HepG2 (cell line): ENCODE results near the gene RDH12. TPM values are rescaled to one million over a fixed set of nuclear protein-coding genes. Genes with fewer than 3 reads are reported as not detected.

Experiments used
- ATAC-seq: fragments of 200-7000 bp; cut with Tn5 transposase; 3 replicates; pipeline ENCODE4 v1.9.1; 2020; ENCODE audit warnings: mild to moderate bottlenecking, moderate library complexity
- BruUV-seq: library from RNA; stranded (reverse); fragments of 400-500 nt; replicated peaks from 2 replicates; lab custom pipeline; 2021; lab: Mats Ljungman, UMichigan
- CTCF ChIA-PET: fragments of 300-600 bp; formaldehyde crosslinking; extraction: SDS; loops from one replicate; lab custom pipeline; 2021; ENCODE audit warnings: low total read pairs, inconsistent platforms, low intra/inter-chr PET ratio; lab: Yijun Ruan, JAX
- POLR2A ChIA-PET: fragments of 350-600 bp; sonication (Branson Sonifier 250); formaldehyde crosslinking; loops from one replicate; lab custom pipeline; 2020; ENCODE audit warnings: antibody characterized with exemption, inconsistent platforms; lab: Yijun Ruan, JAX
- DNase-seq: peaks from one replicate; pipeline ENCODE4 v3.0.0-alpha.2; 2015; ENCODE audit warnings: low spot score
- FAIRE-seq: peaks from 3 replicates; lab custom pipeline; 2011; peaks lifted over from hg19 to GRCh38; lab: Jason Lieb, UNC
- H2AFZ ChIP-seq: one replicate; pipeline ENCODE4 v1.6.1; 2011; ENCODE audit warnings: low read length, inconsistent platforms
- H3K27ac ChIP-seq: fragments of 300-600 bp; 3 replicates; pipeline ENCODE4 v1.8.0; 2011; ENCODE audit warnings: mixed run types, mild to moderate bottlenecking, mixed read lengths, low read length, inconsistent platforms; ENCODE audit not compliant: insufficient read depth; ENCODE audit errors: extremely low read length
- H3K27me3 ChIP-seq, 2 experiments: fragments of 200-600 bp in 1 of 2; 2 replicates in 1 of 2; 3 replicates in 1 of 2; pipeline versions ENCODE4 v1.6.0 to v1.8.0; 2011; ENCODE audit warnings: low read length in 2 of 2, mild to moderate bottlenecking in 2 of 2, moderate library complexity in 2 of 2, inconsistent platforms in 1 of 2; ENCODE audit not compliant: insufficient read depth in 2 of 2, control insufficient read depth in 1 of 2
- H3K36me3 ChIP-seq, 2 experiments: fragments of 200-600 bp in 1 of 2; replicated peaks in 1 of 2; 2 replicates in 1 of 2; 3 replicates in 1 of 2; pipeline versions ENCODE4 v1.5.1 to v1.8.0; 2011; ENCODE audit warnings: low read length in 2 of 2, inconsistent platforms in 1 of 2; ENCODE audit not compliant: insufficient read depth in 2 of 2, control insufficient read depth in 1 of 2
- H3K4me1 ChIP-seq: 2 replicates; pipeline ENCODE4 v1.5.1; 2012; ENCODE audit warnings: low read length, inconsistent platforms; ENCODE audit not compliant: insufficient read depth
- H3K4me2 ChIP-seq: 2 replicates; pipeline ENCODE4 v1.6.0; 2011; ENCODE audit warnings: low read depth, low read length, inconsistent platforms
- H3K4me3 ChIP-seq, 3 experiments: fragments of 200-600 bp in 1 of 3; sonication (generic), shearing (Covaris generic) in 1 of 3; replicated peaks in 1 of 3; 2 replicates each; pipeline ENCODE4 v1.5.1; 2011 to 2016; ENCODE audit warnings: low read length in 3 of 3, inconsistent platforms in 2 of 3, low read depth in 2 of 3, mild to moderate bottlenecking in 2 of 3, control low read depth in 1 of 3, mixed read lengths in 1 of 3; ENCODE audit not compliant: insufficient read depth in 1 of 3
- H3K79me2 ChIP-seq: one replicate; pipeline ENCODE4 v1.6.1; 2011; ENCODE audit warnings: low read length, inconsistent platforms; ENCODE audit not compliant: insufficient read depth
- H3K9ac ChIP-seq: 2 replicates; pipeline ENCODE4 v1.6.0; 2011; ENCODE audit warnings: mild to moderate bottlenecking, low read depth, low read length, inconsistent platforms; ENCODE audit not compliant: insufficient read depth
- H3K9me3 ChIP-seq: 2 replicates; pipeline ENCODE4 v1.5.1; 2012; ENCODE audit warnings: mild to moderate bottlenecking, low read length
- H4K20me1 ChIP-seq: 2 replicates; pipeline ENCODE4 v1.6.0; 2011; ENCODE audit warnings: inconsistent platforms, mild to moderate bottlenecking, low read length, moderate library complexity; ENCODE audit not compliant: insufficient read depth
- CAMTA2 ChIP-seq: sonication (generic); formaldehyde crosslinking; IDR thresholded peaks from 2 replicates; pipeline ENCODE4 v1.4.0; 2020; ENCODE audit warnings: mild to moderate bottlenecking, missing genetic modification reagents, borderline replicate concordance
- NR1H2 ChIP-seq: sonication (generic); formaldehyde crosslinking; IDR thresholded peaks from 2 replicates; pipeline ENCODE4 v1.8.1; 2022; ENCODE audit warnings: low read depth, missing genetic modification reagents, borderline replicate concordance
- RAD21 ChIP-seq: fragments of 450-650 bp; formaldehyde crosslinking; IDR thresholded peaks from 2 replicates; pipeline ENCODE4 v1.5.0; 2020; ENCODE audit warnings: mild to moderate bottlenecking
- ZMAT3 ChIP-seq: sonication (generic); formaldehyde crosslinking; conservative IDR thresholded peaks from 2 replicates; pipeline ENCODE4 v1.7.0; 2021; ENCODE audit warnings: missing genetic modification reagents
- ZNF124 ChIP-seq: sonication (generic); formaldehyde crosslinking; IDR thresholded peaks from 2 replicates; pipeline ENCODE4 v1.4.0; 2020; ENCODE audit warnings: missing genetic modification reagents
- ZNF317 ChIP-seq: sonication (generic); formaldehyde crosslinking; IDR thresholded peaks from 2 replicates; pipeline ENCODE4 v1.5.0; 2020; ENCODE audit warnings: mild to moderate bottlenecking, missing genetic modification reagents
- ZNF350 ChIP-seq: sonication (generic); formaldehyde crosslinking; IDR thresholded peaks from 2 replicates; pipeline ENCODE4 v1.4.0; 2020; ENCODE audit warnings: mild to moderate bottlenecking, low read depth, missing genetic modification reagents, borderline replicate concordance
- WGBS: methylation state at CpG from one replicate; pipeline ENCODE4 v1.1.6; 2017; ENCODE audit warnings: low lambda C conversion rate; 5-methylcytosine and 5-hydroxymethylcytosine counted together
- in situ Hi-C: cut with HindIII; loops from 2 replicates; pipeline ENCODE4 v1.10.0; 2017; ENCODE audit warnings: low pct_unique_long_range_greater_than_20kb; ENCODE audit not compliant: extremely low pct_ligation_motif_present
- intact Hi-C: fragments of 100-400 bp; cut with micrococcal nuclease; formaldehyde crosslinking; loops from one replicate; pipeline ENCODE4 v1.10.0; 2022; ENCODE audit not compliant: unreplicated experiment
- polyA plus RNA-seq, 8 experiments: library from polyadenylated mRNA; depleted of rRNA in 3 of 8; stranded (reverse) in 7 of 8; unstranded in 1 of 8; fragments of >200 nt; fragmentation: Illumina TruSeq in 4 of 8; extraction: Trizol in 4 of 8; gene quantifications; 2 replicates each; pipeline versions ENCODE4 v1.2.1 to v1.2.3, GENCODE V29; 2011 to 2016; ENCODE audit warnings: low read depth in 4 of 8, missing spikeins in 1 of 8, mixed read lengths in 1 of 8; ENCODE audit not compliant: insufficient read depth in 1 of 8
- total RNA-seq, 5 experiments: library from RNA; depleted of rRNA; stranded (reverse); fragments of >200 nt; fragmentation: Illumina TruSeq; extraction: Trizol; gene quantifications; 2 replicates each; pipeline ENCODE4 v1.2.3, GENCODE V29; 2016; ENCODE audit warnings: low read depth in 1 of 5
- TF ChIP-seq, protein P1 (sequence below): sonication (generic); formaldehyde crosslinking; IDR thresholded peaks from 2 replicates; pipeline ENCODE4 v1.5.1; 2020; ENCODE audit warnings: mild to moderate bottlenecking, moderate library complexity, missing genetic modification reagents
- TF ChIP-seq, protein P2 (sequence below): sonication (generic); formaldehyde crosslinking; IDR thresholded peaks from 2 replicates; pipeline ENCODE4 v1.9.0; 2021; ENCODE audit warnings: mild to moderate bottlenecking, missing genetic modification reagents
- TF ChIP-seq, protein P3 (sequence below): sonication (generic); formaldehyde crosslinking; IDR thresholded peaks from 2 replicates; pipeline ENCODE4 v1.4.0; 2020; ENCODE audit warnings: missing genetic modification reagents, borderline replicate concordance

The RDH12 gene
- total and polyA plus RNA-seq, 2 of the 13 experiments (the other 11 are each of a cell fraction or from before 2014, with no cell fraction given), result 1.6 to 2.1 TPM

DNA sequence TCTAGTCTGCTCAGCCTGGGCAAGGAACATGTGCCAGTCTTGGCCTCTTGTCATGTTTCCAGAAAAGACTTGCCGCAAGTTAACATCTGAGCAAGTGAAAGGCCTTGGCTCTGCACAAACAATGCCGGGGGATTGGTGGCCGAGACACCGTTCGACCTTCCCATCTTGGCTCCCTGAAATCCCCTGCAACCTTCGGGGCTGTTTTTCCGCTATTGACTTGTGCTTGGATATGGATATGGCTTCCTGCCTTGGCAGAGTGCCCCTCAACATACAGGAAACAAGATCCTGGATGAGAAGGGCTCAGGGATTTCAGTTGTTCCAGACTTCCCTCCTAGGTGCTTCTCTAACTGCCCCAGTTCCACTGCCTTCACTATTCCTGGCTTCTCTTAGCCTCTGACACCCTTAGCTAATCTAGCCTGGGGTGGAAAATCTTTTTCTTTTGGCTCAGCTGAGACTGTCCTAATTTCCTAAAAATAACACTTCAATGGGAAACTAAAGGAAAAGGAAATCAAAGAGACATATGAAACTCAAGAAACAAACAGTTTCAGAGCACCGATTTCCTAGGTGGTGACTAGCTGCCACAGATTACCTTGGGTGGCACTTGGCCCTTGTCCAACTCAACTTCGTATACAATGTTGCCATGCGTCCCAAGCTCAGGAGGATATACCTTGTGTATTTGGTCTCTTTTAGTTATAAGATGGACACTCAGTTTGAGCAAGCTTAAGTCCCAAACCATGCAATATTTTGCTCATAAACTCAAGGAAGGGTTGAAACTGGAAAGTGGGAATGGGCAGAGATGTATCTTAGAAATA lies 33.9 kb downstream of the RDH12 start:
- no peaks in the 10 kb centered on the region for H3K27me3 ChIP-seq
- DNase-seq (no peak), ATAC-seq (no peak), FAIRE-seq (no peak)
- 94% methylated on average over 10 of the region's 10 CpGs for WGBS
- in situ Hi-C loops, result no loop called here
- CTCF ChIA-PET, result no interaction called here
- H3K4me3 ChIP-seq, result no peak overlapping the region
- H2AFZ ChIP-seq, result no peak overlapping the region
- H3K4me1 ChIP-seq, result peaks cover 44% of the 10 kb centered on the region
- H3K9me3 ChIP-seq, result no peaks in the 10 kb centered on the region
- H3K4me2 ChIP-seq, result no peak overlapping the region
- no peak overlapping the region for H3K9ac ChIP-seq
- intact Hi-C loops, result no loop called here
- H3K27ac ChIP-seq, result no peak overlapping the region
- no peaks in the 10 kb centered on the region for H3K36me3 ChIP-seq
- H4K20me1 ChIP-seq, result no peaks in the 10 kb centered on the region
- no TSS peak for BruUV-seq
- POLR2A ChIA-PET, result no interaction called here
- no peaks in the 10 kb centered on the region for H3K79me2 ChIP-seq
- no peak for TF ChIP-seq RAD21 (CRISPR knock-in tag)
- no peak for TF ChIP-seq CAMTA2 (CRISPR knock-in tag)
- TF ChIP-seq, protein P1, sequence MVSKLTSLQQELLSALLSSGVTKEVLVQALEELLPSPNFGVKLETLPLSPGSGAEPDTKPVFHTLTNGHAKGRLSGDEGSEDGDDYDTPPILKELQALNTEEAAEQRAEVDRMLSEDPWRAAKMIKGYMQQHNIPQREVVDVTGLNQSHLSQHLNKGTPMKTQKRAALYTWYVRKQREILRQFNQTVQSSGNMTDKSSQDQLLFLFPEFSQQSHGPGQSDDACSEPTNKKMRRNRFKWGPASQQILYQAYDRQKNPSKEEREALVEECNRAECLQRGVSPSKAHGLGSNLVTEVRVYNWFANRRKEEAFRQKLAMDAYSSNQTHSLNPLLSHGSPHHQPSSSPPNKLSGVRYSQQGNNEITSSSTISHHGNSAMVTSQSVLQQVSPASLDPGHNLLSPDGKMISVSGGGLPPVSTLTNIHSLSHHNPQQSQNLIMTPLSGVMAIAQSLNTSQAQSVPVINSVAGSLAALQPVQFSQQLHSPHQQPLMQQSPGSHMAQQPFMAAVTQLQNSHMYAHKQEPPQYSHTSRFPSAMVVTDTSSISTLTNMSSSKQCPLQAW, result no peak
- TF ChIP-seq, protein P2, sequence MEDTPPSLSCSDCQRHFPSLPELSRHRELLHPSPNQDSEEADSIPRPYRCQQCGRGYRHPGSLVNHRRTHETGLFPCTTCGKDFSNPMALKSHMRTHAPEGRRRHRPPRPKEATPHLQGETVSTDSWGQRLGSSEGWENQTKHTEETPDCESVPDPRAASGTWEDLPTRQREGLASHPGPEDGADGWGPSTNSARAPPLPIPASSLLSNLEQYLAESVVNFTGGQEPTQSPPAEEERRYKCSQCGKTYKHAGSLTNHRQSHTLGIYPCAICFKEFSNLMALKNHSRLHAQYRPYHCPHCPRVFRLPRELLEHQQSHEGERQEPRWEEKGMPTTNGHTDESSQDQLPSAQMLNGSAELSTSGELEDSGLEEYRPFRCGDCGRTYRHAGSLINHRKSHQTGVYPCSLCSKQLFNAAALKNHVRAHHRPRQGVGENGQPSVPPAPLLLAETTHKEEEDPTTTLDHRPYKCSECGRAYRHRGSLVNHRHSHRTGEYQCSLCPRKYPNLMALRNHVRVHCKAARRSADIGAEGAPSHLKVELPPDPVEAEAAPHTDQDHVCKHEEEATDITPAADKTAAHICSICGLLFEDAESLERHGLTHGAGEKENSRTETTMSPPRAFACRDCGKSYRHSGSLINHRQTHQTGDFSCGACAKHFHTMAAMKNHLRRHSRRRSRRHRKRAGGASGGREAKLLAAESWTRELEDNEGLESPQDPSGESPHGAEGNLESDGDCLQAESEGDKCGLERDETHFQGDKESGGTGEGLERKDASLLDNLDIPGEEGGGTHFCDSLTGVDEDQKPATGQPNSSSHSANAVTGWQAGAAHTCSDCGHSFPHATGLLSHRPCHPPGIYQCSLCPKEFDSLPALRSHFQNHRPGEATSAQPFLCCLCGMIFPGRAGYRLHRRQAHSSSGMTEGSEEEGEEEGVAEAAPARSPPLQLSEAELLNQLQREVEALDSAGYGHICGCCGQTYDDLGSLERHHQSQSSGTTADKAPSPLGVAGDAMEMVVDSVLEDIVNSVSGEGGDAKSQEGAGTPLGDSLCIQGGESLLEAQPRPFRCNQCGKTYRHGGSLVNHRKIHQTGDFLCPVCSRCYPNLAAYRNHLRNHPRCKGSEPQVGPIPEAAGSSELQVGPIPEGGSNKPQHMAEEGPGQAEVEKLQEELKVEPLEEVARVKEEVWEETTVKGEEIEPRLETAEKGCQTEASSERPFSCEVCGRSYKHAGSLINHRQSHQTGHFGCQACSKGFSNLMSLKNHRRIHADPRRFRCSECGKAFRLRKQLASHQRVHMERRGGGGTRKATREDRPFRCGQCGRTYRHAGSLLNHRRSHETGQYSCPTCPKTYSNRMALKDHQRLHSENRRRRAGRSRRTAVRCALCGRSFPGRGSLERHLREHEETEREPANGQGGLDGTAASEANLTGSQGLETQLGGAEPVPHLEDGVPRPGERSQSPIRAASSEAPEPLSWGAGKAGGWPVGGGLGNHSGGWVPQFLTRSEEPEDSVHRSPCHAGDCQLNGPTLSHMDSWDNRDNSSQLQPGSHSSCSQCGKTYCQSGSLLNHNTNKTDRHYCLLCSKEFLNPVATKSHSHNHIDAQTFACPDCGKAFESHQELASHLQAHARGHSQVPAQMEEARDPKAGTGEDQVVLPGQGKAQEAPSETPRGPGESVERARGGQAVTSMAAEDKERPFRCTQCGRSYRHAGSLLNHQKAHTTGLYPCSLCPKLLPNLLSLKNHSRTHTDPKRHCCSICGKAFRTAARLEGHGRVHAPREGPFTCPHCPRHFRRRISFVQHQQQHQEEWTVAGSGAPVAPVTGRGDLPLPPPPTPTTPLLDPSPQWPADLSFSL (CRISPR knock-in tag), result no peak
- TF ChIP-seq ZNF124 (CRISPR knock-in tag), result no peak
- TF ChIP-seq ZNF317 (CRISPR knock-in tag), result no peak
- TF ChIP-seq ZMAT3, result no peak
- no peak for TF ChIP-seq ZNF350 (CRISPR knock-in tag)
- no peak for TF ChIP-seq NR1H2
- TF ChIP-seq, protein P3, sequence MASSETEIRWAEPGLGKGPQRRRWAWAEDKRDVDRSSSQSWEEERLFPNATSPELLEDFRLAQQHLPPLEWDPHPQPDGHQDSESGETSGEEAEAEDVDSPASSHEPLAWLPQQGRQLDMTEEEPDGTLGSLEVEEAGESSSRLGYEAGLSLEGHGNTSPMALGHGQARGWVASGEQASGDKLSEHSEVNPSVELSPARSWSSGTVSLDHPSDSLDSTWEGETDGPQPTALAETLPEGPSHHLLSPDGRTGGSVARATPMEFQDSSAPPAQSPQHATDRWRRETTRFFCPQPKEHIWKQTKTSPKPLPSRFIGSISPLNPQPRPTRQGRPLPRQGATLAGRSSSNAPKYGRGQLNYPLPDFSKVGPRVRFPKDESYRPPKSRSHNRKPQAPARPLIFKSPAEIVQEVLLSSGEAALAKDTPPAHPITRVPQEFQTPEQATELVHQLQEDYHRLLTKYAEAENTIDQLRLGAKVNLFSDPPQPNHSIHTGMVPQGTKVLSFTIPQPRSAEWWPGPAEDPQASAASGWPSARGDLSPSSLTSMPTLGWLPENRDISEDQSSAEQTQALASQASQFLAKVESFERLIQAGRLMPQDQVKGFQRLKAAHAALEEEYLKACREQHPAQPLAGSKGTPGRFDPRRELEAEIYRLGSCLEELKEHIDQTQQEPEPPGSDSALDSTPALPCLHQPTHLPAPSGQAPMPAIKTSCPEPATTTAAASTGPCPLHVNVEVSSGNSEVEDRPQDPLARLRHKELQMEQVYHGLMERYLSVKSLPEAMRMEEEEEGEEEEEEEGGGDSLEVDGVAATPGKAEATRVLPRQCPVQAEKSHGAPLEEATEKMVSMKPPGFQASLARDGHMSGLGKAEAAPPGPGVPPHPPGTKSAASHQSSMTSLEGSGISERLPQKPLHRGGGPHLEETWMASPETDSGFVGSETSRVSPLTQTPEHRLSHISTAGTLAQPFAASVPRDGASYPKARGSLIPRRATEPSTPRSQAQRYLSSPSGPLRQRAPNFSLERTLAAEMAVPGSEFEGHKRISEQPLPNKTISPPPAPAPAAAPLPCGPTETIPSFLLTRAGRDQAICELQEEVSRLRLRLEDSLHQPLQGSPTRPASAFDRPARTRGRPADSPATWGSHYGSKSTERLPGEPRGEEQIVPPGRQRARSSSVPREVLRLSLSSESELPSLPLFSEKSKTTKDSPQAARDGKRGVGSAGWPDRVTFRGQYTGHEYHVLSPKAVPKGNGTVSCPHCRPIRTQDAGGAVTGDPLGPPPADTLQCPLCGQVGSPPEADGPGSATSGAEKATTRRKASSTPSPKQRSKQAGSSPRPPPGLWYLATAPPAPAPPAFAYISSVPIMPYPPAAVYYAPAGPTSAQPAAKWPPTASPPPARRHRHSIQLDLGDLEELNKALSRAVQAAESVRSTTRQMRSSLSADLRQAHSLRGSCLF, result no peak
